HUES64 (cell line): ENCODE data around the gene TACC2.

ENCODE experiments used
- H3K27ac ChIP-seq: 2 replicates; pipeline ENCODE4 v1.7.0; 2013; ENCODE audit warnings: low read depth, low read length, inconsistent platforms
- H3K27me3 ChIP-seq: 2 replicates; pipeline ENCODE4 v1.6.1; 2013; ENCODE audit warnings: mild to moderate bottlenecking, low read length; ENCODE audit not compliant: insufficient read depth
- H3K36me3 ChIP-seq: 2 replicates; pipeline ENCODE4 v1.6.1; 2013; ENCODE audit warnings: mild to moderate bottlenecking, low read length; ENCODE audit not compliant: insufficient read depth
- H3K4me1 ChIP-seq: 2 replicates; pipeline ENCODE4 v1.6.1; 2013; ENCODE audit warnings: mild to moderate bottlenecking, low read length, moderate library complexity; ENCODE audit not compliant: insufficient read depth
- H3K4me3 ChIP-seq: 2 replicates; pipeline ENCODE4 v1.5.1; 2013; ENCODE audit warnings: mild to moderate bottlenecking, low read length, moderate library complexity
- H3K9ac ChIP-seq: 2 replicates; pipeline ENCODE4 v1.6.1; 2013; ENCODE audit warnings: mild to moderate bottlenecking, low read depth, low read length
- H3K9me3 ChIP-seq: 2 replicates; pipeline ENCODE4 v1.6.1; 2013; ENCODE audit warnings: low read depth, low read length; ENCODE audit not compliant: insufficient read depth
- WGBS: fragments of 150-250, 120-280 bp; methylation state at CpG from one replicate; pipeline ENCODE4 v1.1.7; 2013; ENCODE audit warnings: missing lambda C conversion rate; 5-methylcytosine and 5-hydroxymethylcytosine counted together

Gene TACC2

GRCh38 chr10:122239578-122240257 is 250.8 kb downstream of the TACC2 start:
- no peak overlapping the region for H3K27ac ChIP-seq
- no peaks in the 10 kb centered on the region for H3K27me3 ChIP-seq
- no peaks in the 10 kb centered on the region for H3K4me1 ChIP-seq
- peaks cover 85% of the 10 kb centered on the region for H3K36me3 ChIP-seq
- no peaks in the 10 kb centered on the region for H3K9me3 ChIP-seq
- WGBS = 95% methylated on average over 10 of the region's 10 CpGs
- no peak overlapping the region for H3K4me3 ChIP-seq
- H3K9ac ChIP-seq = no peak overlapping the region

DNA sequence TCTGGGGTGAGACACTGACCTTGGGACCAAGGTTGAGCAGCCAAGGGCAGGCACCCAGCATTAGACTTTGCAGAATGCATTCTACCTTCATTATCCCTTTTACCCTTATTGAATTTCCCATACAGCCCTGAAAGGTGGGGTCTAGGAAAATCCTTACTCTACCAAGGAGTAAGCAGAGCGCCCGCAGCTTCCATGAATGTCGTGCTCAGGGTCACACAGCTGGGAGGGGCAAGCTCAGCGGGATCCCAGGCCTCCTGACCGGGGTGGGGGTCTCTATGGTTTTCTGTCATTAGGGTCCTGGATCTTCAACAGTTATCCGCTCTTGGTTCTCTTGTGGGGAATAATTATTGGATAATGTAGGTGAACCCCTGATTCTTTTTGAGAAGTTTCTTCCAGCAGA is 251.4 kb downstream of the TACC2 start:
- no peaks in the 10 kb centered on the region for H3K9me3 ChIP-seq
- H3K4me1 ChIP-seq = no peaks in the 10 kb centered on the region
- WGBS = 92% methylated on average over 6 of the region's 6 CpGs
- no peak overlapping the region for H3K4me3 ChIP-seq
- no peak overlapping the region for H3K9ac ChIP-seq
- peaks cover 87% of the 10 kb centered on the region for H3K36me3 ChIP-seq
- no peaks in the 10 kb centered on the region for H3K27me3 ChIP-seq
- no peak overlapping the region for H3K27ac ChIP-seq

- WGBS = 94% methylated on average over 8 of the region's 8 CpGs
- Histone ChIP-seq H3K27me3 (no peaks in the 10 kb centered on the region), H3K4me3 (no peak overlapping the region), H3K4me1 (no peaks in the 10 kb centered on the region), H3K9ac (no peak overlapping the region), H3K36me3 (peaks cover 83% of the 10 kb centered on the region), H3K27ac (no peak overlapping the region), H3K9me3 (no peaks in the 10 kb centered on the region)
Measured at GRCh38 chr10:122241836-122242235, 252.9 kb downstream of the TACC2 start.

DNA sequence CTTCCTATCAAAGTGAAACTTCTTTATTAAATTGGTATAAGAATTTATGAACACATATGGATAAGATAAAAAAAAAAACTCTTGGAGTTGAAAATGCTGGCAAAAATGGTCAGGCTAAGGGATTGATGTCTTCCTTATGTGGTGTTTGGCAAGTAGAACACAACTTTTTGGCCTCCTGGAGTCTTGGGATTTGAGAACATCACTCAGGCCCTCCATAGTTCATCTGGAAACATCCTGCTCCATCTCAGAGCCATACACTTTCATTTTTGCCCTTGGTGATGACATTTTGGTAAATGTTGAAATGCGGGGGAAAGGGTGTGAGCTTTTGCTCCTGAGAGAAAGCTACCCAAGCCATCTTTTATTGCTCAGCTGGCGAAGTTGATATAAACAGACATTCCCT is 254.6 kb downstream of the TACC2 start:
- H3K4me1 ChIP-seq = no peaks in the 10 kb centered on the region
- 90% methylated on average over 2 of the region's 2 CpGs for WGBS

GRCh38 chr10:122244001-122244975 is 255.3 kb downstream of the TACC2 start:
- H3K4me3 ChIP-seq = no peak overlapping the region
- H3K27me3 ChIP-seq = no peaks in the 10 kb centered on the region
- H3K4me1 ChIP-seq = no peaks in the 10 kb centered on the region
- H3K27ac ChIP-seq = no peak overlapping the region
- peaks cover 76% of the 10 kb centered on the region for H3K36me3 ChIP-seq
- 94% methylated on average over 11 of the region's 11 CpGs for WGBS
- H3K9me3 ChIP-seq = no peaks in the 10 kb centered on the region
- no peak overlapping the region for H3K9ac ChIP-seq

More for the DNA sequence above, 254.6 kb downstream of the TACC2 start:
- H3K9ac ChIP-seq = no peak overlapping the region
- no peak overlapping the region for H3K4me3 ChIP-seq
- no peak overlapping the region for H3K27ac ChIP-seq
- no peaks in the 10 kb centered on the region for H3K27me3 ChIP-seq
- H3K9me3 ChIP-seq = no peaks in the 10 kb centered on the region
- peaks cover 75% of the 10 kb centered on the region for H3K36me3 ChIP-seq

DNA sequence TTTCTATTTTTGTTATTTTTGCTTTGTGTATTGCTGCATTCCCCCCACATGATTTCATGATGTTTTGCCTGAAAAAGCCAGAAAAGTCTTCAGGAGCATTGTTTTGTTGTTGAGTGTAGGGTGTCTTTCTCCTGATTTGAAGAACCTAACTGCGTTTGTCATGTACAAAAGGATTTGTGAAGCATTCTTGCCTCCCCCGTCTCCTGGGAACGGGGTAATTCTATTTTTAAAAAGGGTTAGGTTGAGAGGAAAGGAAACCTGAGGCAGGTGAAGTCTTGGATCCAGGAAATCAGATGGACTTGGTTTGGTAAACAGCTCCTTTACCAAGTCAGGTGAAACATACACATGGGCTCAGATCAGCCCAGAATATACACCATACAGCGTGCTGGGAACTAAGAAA is 256.2 kb downstream of the TACC2 start:
- Histone ChIP-seq H3K9ac (no peak overlapping the region), H3K27me3 (no peaks in the 10 kb centered on the region), H3K36me3 (peaks cover 74% of the 10 kb centered on the region), H3K4me1 (no peaks in the 10 kb centered on the region), H3K4me3 (no peak overlapping the region), H3K27ac (no peak overlapping the region), H3K9me3 (no peaks in the 10 kb centered on the region)
- WGBS = 85% methylated on average over 4 of the region's 4 CpGs

- Histone ChIP-seq H3K27ac (no peak overlapping the region), H3K27me3 (no peaks in the 10 kb centered on the region), H3K4me3 (no peak overlapping the region), H3K9me3 (no peaks in the 10 kb centered on the region), H3K9ac (no peak overlapping the region), H3K4me1 (no peaks in the 10 kb centered on the region), H3K36me3 (peaks cover 66% of the 10 kb centered on the region)
- 94% methylated on average over 11 of the region's 11 CpGs for WGBS
Measured at GRCh38 chr10:122245897-122246296, 256.9 kb downstream of the TACC2 start.

- Histone ChIP-seq H3K27ac (no peak overlapping the region), H3K36me3 (peaks cover 65% of the 10 kb centered on the region), H3K4me1 (no peaks in the 10 kb centered on the region), H3K9me3 (no peaks in the 10 kb centered on the region), H3K9ac (no peak overlapping the region), H3K27me3 (no peaks in the 10 kb centered on the region), H3K4me3 (no peak overlapping the region)
- WGBS = 89% methylated on average over 11 of the region's 11 CpGs
Measured at GRCh38 chr10:122246830-122247520, 258.0 kb downstream of the TACC2 start.

- no peak overlapping the region for H3K9ac ChIP-seq
- H3K27me3 ChIP-seq = no peaks in the 10 kb centered on the region
- H3K9me3 ChIP-seq = no peaks in the 10 kb centered on the region
- H3K4me3 ChIP-seq = no peak overlapping the region
- peaks cover 59% of the 10 kb centered on the region for H3K36me3 ChIP-seq
- 95% methylated on average over 25 of the region's 25 CpGs for WGBS
- H3K4me1 ChIP-seq = no peaks in the 10 kb centered on the region
- H3K27ac ChIP-seq = no peak overlapping the region
Measured at GRCh38 chr10:122248356-122249302, 259.7 kb downstream of the TACC2 start.

- Histone ChIP-seq H3K36me3 (peaks cover 61% of the 10 kb centered on the region), H3K4me3 (no peak overlapping the region), H3K9me3 (no peaks in the 10 kb centered on the region), H3K27ac (no peak overlapping the region), H3K9ac (no peak overlapping the region), H3K27me3 (no peaks in the 10 kb centered on the region), H3K4me1 (no peaks in the 10 kb centered on the region)
- 93% methylated on average over 11 of the region's 11 CpGs for WGBS
Measured at GRCh38 chr10:122249303-122249850, 260.4 kb downstream of the TACC2 start.
